ENCODE data around the gene PRB4.

PRB4 gene

GRCh38 chr12:11310336-11310735, at the start of gene PRB4:
Gene PRB4, minus strand, starts transcription at chr12:11310436. Its CDS starts 38 bp downstream, at chr12:11310398.
- TF ChIP-seq EP300 (IDR thresholded peaks at IDR 0.05; ENCODE audit: borderline replicate concordance) (no peak), REST (IDR thresholded peaks at IDR 0.05; ENCODE audit: low read depth) (no peak), TEAD4 (IDR thresholded peaks at IDR 0.05) (no peak), EGR1 (IDR thresholded peaks at IDR 0.05) (no peak), USF1 (IDR thresholded peaks at IDR 0.05) (no peak)

GRCh38 chr12:11348439-11348838, 38.2 kb upstream of the PRB4 start:
- TF ChIP-seq CEBPB (IDR thresholded peaks at IDR 0.05) (no peak), TAF1 (IDR thresholded peaks at IDR 0.05; ENCODE audit: low read depth) (no peak), TEAD4 (IDR thresholded peaks at IDR 0.05) (no peak), MAX (IDR thresholded peaks at IDR 0.05) (no peak), EGR1 (IDR thresholded peaks at IDR 0.05) (no peak), NFIC (IDR thresholded peaks at IDR 0.05) (no peak), USF1 (IDR thresholded peaks at IDR 0.05) (no peak), ZBTB7A (IDR thresholded peaks at IDR 0.05; ENCODE audit: low read depth) (no peak), RAD21 (IDR thresholded peaks at IDR 0.05; ENCODE audit: low read depth) (no peak), TCF12 (IDR thresholded peaks at IDR 0.05; ENCODE audit: low read depth) (no peak), FOXM1 (IDR thresholded peaks at IDR 0.05; ENCODE audit: borderline replicate concordance, low read depth) (no peak), CREB1 (IDR thresholded peaks at IDR 0.05; ENCODE audit: low read depth) (no peak), REST (IDR thresholded peaks at IDR 0.05; ENCODE audit: low read depth) (no peak), YY1 (IDR thresholded peaks at IDR 0.05; ENCODE audit: low read depth) (no peak), EP300 (IDR thresholded peaks at IDR 0.05; ENCODE audit: borderline replicate concordance) (no peak)

- TF ChIP-seq RAD21 (IDR thresholded peaks at IDR 0.05; ENCODE audit: low read depth): no peak
- TF ChIP-seq TEAD4 (IDR thresholded peaks at IDR 0.05): no peak
Measured at GRCh38 chr12:11347810-11348209, 37.6 kb upstream of the PRB4 start.

- no peak for TF ChIP-seq TCF12 (IDR thresholded peaks at IDR 0.05; ENCODE audit: low read depth)
- no peak for TF ChIP-seq TEAD4 (IDR thresholded peaks at IDR 0.05)
- TF ChIP-seq REST (IDR thresholded peaks at IDR 0.05; ENCODE audit: low read depth): no peak
- TF ChIP-seq YY1 (IDR thresholded peaks at IDR 0.05; ENCODE audit: low read depth): no peak
Measured at GRCh38 chr12:11344500-11344899, 34.3 kb upstream of the PRB4 start.

GRCh38 chr12:11324426-11324825, 14.2 kb upstream of the PRB4 start:
- TF ChIP-seq EP300 (IDR thresholded peaks at IDR 0.05; ENCODE audit: borderline replicate concordance) (no peak), FOXM1 (IDR thresholded peaks at IDR 0.05; ENCODE audit: borderline replicate concordance, low read depth) (no peak), MAX (IDR thresholded peaks at IDR 0.05) (no peak), CREB1 (IDR thresholded peaks at IDR 0.05; ENCODE audit: low read depth) (no peak), TEAD4 (IDR thresholded peaks at IDR 0.05) (no peak), RAD21 (IDR thresholded peaks at IDR 0.05; ENCODE audit: low read depth) (no peak), NFIC (IDR thresholded peaks at IDR 0.05) (no peak), TAF1 (IDR thresholded peaks at IDR 0.05; ENCODE audit: low read depth) (no peak), TCF12 (IDR thresholded peaks at IDR 0.05; ENCODE audit: low read depth) (no peak), REST (IDR thresholded peaks at IDR 0.05; ENCODE audit: low read depth) (no peak), EGR1 (IDR thresholded peaks at IDR 0.05) (no peak), ZBTB7A (IDR thresholded peaks at IDR 0.05; ENCODE audit: low read depth) (no peak), CEBPB (IDR thresholded peaks at IDR 0.05) (no peak), YY1 (IDR thresholded peaks at IDR 0.05; ENCODE audit: low read depth) (no peak)

All from Ishikawa (cell line).